ENCODE data around the gene ZNHIT2.

The ZNHIT2 gene

DNA sequence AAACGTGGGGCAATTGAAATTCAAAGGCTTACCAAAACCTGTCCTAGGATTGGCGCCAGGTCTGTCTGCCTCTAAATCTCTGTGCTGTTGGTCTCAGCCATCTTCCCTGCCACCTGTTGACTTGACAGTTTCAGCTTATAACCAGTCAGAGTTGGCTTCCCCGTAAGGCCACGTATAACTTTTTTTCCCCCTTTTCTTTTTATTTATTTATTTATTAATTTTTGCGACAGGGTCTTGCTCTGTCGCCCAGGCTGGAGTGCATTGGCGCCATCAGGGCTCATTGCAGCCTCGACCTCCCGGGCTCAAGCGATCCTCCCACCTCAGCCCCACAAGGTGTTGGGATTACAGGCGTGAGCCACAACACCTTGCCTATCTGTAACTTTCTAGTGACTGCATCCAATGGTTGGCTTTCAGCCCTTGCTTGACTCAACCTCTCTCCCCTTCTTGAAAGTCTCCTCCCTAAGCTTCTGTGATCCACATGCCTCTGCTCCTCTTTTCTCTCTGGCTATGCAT is 18.2 kb upstream of the ZNHIT2 start:
- Histone ChIP-seq H3K9me3 (ENCODE audit: insufficient read depth, low read length, severe bottlenecking) (no peaks in the 10 kb centered on the region), H3K27ac (ENCODE audit: low read length) (peak overlapping the region; percentile 100), H3K4me3 (ENCODE audit: low read depth in 1 of 2, low read length in 2 of 2) (peak overlapping the region; percentile 71 to 86), H3K4me1 (ENCODE audit: insufficient read depth, low read length) (peaks cover 29% of the 10 kb centered on the region), H3K36me3 (ENCODE audit: insufficient read depth, low read length) (peaks cover 24% of the 10 kb centered on the region), H4K20me1 (ENCODE audit: insufficient read depth, low read length) (peaks cover 17% of the 10 kb centered on the region), H3K79me2 (ENCODE audit: insufficient read depth, low read length) (peaks cover 26% of the 10 kb centered on the region), H3K9ac (ENCODE audit: low read depth, low read length) (peak overlapping the region; percentile 82), H2AFZ (ENCODE audit: low read depth, low read length) (peak overlapping the region; percentile 96), H3K4me2 (ENCODE audit: insufficient read depth, low read length) (peak overlapping the region; percentile 83), H3K27me3 (ENCODE audit: insufficient read depth, low read length, poor library complexity) (peaks cover 5% of the 10 kb centered on the region)
- TF ChIP-seq, protein P1, sequence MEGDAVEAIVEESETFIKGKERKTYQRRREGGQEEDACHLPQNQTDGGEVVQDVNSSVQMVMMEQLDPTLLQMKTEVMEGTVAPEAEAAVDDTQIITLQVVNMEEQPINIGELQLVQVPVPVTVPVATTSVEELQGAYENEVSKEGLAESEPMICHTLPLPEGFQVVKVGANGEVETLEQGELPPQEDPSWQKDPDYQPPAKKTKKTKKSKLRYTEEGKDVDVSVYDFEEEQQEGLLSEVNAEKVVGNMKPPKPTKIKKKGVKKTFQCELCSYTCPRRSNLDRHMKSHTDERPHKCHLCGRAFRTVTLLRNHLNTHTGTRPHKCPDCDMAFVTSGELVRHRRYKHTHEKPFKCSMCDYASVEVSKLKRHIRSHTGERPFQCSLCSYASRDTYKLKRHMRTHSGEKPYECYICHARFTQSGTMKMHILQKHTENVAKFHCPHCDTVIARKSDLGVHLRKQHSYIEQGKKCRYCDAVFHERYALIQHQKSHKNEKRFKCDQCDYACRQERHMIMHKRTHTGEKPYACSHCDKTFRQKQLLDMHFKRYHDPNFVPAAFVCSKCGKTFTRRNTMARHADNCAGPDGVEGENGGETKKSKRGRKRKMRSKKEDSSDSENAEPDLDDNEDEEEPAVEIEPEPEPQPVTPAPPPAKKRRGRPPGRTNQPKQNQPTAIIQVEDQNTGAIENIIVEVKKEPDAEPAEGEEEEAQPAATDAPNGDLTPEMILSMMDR (IDR thresholded peaks at IDR 0.05; ENCODE audit: borderline replicate concordance, extremely low read depth, low read length, poor library complexity, severe bottlenecking): no peak
- TF ChIP-seq EZH2 (IDR thresholded peaks at IDR 0.05; ENCODE audit: borderline replicate concordance, low read depth, low read length, severe bottlenecking): no peak
- ATAC-seq (ENCODE audit: insufficient read depth, low read depth): no peak
- DNase-seq: no peak

DNA sequence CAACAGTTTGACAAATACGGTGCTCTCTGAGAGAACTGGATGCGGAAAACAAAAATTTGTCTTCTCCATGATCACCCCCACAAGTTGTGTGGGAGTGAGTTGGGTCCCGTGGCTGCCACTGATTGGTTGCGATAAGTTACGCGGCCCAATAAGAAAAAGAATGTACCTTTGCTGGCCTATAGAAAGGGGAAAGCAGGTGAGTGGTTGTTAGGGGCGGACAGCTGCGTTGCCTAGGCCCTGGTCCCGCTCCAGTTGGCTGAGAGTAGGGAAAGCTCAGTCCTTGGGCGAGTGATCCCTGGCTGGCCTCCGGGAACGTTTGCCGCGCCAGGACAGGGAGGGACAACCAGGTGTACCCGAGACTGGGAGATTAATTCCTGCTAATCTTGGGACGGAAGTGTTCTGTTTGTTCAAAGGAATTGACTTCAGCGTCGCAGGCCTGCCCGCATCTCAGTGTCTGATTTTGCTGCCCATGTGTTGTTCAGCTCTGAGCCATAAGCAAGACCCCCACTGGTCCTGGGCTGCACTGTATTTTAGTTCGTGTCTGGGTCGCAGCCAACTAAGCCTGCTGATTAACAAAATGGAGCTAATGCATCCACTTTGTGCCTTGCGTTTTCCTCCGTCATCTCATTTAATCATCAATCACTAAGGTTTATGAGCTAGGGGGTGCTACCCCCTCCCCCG is 17.6 kb upstream of the ZNHIT2 start:
- Histone ChIP-seq H3K27ac (ENCODE audit: low read length) (peak overlapping the region; percentile 100), H3K4me2 (ENCODE audit: insufficient read depth, low read length) (peak overlapping the region; percentile 83), H3K79me2 (ENCODE audit: insufficient read depth, low read length) (peaks cover 26% of the 10 kb centered on the region), H3K36me3 (ENCODE audit: insufficient read depth, low read length) (peaks cover 30% of the 10 kb centered on the region), H4K20me1 (ENCODE audit: insufficient read depth, low read length) (peaks cover 17% of the 10 kb centered on the region), H3K4me3 (ENCODE audit: low read depth in 1 of 2, low read length in 2 of 2) (peak overlapping the region; percentile 71 to 86), H3K27me3 (ENCODE audit: insufficient read depth, low read length, poor library complexity) (no peaks in the 10 kb centered on the region), H2AFZ (ENCODE audit: low read depth, low read length) (peak overlapping the region; percentile 96), H3K4me1 (ENCODE audit: insufficient read depth, low read length) (peaks cover 29% of the 10 kb centered on the region), H3K9ac (ENCODE audit: low read depth, low read length) (peak overlapping the region; percentile 82), H3K9me3 (ENCODE audit: insufficient read depth, low read length, severe bottlenecking) (no peaks in the 10 kb centered on the region)
- peak; percentile 90 for ATAC-seq (ENCODE audit: insufficient read depth, low read depth)
- TF ChIP-seq EZH2 (IDR thresholded peaks at IDR 0.05; ENCODE audit: borderline replicate concordance, low read depth, low read length, severe bottlenecking): no peak
- TF ChIP-seq, protein P1 (IDR thresholded peaks at IDR 0.05; ENCODE audit: borderline replicate concordance, extremely low read depth, low read length, poor library complexity, severe bottlenecking): no peak
- DNase-seq: peak; percentile 90

DNA sequence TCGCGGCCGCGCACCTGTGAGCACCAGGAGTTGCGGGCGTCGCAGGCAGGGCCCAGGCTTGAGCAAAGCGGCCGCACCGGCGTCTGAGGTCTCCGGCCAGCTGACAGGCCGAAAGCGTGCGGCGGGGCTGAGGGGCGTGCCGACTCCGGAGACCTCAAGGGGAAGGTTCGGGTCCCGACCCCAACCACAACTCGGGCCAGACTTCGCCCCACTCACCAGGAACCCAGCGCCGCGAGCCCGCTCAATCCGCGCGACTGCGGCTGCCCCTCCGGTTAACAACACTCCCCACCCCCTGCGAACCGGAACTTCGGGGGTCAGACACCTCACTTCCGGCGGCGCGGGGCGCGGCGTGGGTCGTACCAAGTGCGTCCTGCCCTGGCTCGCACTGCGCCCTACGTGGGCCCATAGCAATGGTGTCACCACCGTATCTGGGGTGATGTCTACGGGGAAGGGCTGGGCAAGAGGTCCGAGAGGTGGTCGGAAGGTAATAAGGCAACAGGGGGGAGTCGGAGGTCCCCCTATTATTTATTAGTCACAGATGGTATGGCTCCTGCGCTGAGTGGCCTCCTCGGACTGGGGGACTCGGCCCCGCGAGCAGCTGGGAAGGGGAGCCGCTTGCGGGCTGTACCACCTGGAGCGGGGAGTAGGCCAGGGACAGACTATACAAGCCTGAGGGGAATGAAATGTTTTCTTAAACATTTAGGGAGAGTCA is 16.9 kb upstream of the ZNHIT2 start, which contains the start of gene SYVN1:
TSS of gene SYVN1 (minus strand) at position 280 of the 712 bp plus-strand sequence. CDS start 918 bp downstream, outside the sequence.
- H3K4me2 ChIP-seq (ENCODE audit: insufficient read depth, low read length): peak within 1 kb of the TSS; percentile 83
- no peaks in the 10 kb centered on the region for H3K27me3 ChIP-seq (ENCODE audit: insufficient read depth, low read length, poor library complexity)
- H3K9me3 ChIP-seq (ENCODE audit: insufficient read depth, low read length, severe bottlenecking): no peaks in the 10 kb centered on the region
- DNase-seq (peak; percentile 89), ATAC-seq (ENCODE audit: insufficient read depth, low read depth) (peak; percentile 83)
- H4K20me1 ChIP-seq (ENCODE audit: insufficient read depth, low read length): peaks cover 17% of the 10 kb centered on the region
- H3K4me3 ChIP-seq (ENCODE audit: low read depth in 1 of 2, low read length in 2 of 2): peak within 1 kb of the TSS; percentile 71 to 86
- peak within 1 kb of the TSS; percentile 100 for H3K27ac ChIP-seq (ENCODE audit: low read length)
- peaks cover 29% of the 10 kb centered on the region for H3K4me1 ChIP-seq (ENCODE audit: insufficient read depth, low read length)
- peaks cover 37% of the 10 kb centered on the region for H3K36me3 ChIP-seq (ENCODE audit: insufficient read depth, low read length)
- peak within 1 kb of the TSS; percentile 96 for H2AFZ ChIP-seq (ENCODE audit: low read depth, low read length)
- H3K79me2 ChIP-seq (ENCODE audit: insufficient read depth, low read length): peaks cover 26% of the 10 kb centered on the region
- TF ChIP-seq EZH2 (IDR thresholded peaks at IDR 0.05; ENCODE audit: borderline replicate concordance, low read depth, low read length, severe bottlenecking): no peak
- TF ChIP-seq, protein P1 (IDR thresholded peaks at IDR 0.05; ENCODE audit: borderline replicate concordance, extremely low read depth, low read length, poor library complexity, severe bottlenecking): no peak
- peak within 1 kb of the TSS; percentile 82 for H3K9ac ChIP-seq (ENCODE audit: low read depth, low read length)

Data from DND-41 (cell line).